Pancreas (tissue), 10 donors: ENCODE measurements around the gene MINDY2. TPM values are rescaled to one million over a fixed set of nuclear protein-coding genes. Genes with fewer than 3 reads are reported as not detected.
"Not testable (repeated sequence)": the region's sequence is repeated elsewhere in the genome, so short reads cannot be mapped to it uniquely, and the experiment has no call there.

Experiments used
- ATAC-seq, 4 donors: fragments of 200-7000 bp; cut with Tn5 transposase; one replicate each; pipeline versions ENCODE4 v1.8.0 to v1.9.1; 2020; ENCODE audit warnings: mild to moderate bottlenecking in 4 of 4, moderate library complexity in 4 of 4
- DNase-seq, 6 donors: peaks; one replicate each; pipeline ENCODE4 v3.0.0-alpha.2; 2020
- FAIRE-seq: peaks from 2 replicates; lab custom pipeline; 2012; peaks lifted over from hg19 to GRCh38; lab: Jason Lieb, UNC
- H3K27ac ChIP-seq, 4 donors: fragments of 200-600 bp; sonication (generic); 1 replicate in 3 of 4; 2 replicates in 1 of 4; pipeline versions ENCODE4 v1.5.0 to v1.8.0; 2020
- H3K27me3 ChIP-seq, 4 donors: fragments of 200-600 bp; one replicate each; pipeline ENCODE4 v1.8.0; 2021
- H3K36me3 ChIP-seq, 3 donors: fragments of 200-600 bp; sonication (generic) in 1 of 3; one replicate each; pipeline versions ENCODE4 v1.5.0 to v1.8.0; 2020 to 2021
- H3K4me1 ChIP-seq, 3 donors: fragments of 200-600 bp; one replicate each; pipeline ENCODE4 v1.8.0; 2021
- H3K4me3 ChIP-seq, 4 donors: fragments of 200-600 bp; sonication (generic) in 2 of 4; one replicate each; pipeline versions ENCODE4 v1.5.0 to v1.8.0; 2020 to 2021
- H3K9me3 ChIP-seq, 4 donors: fragments of 200-600 bp; one replicate each; pipeline ENCODE4 v1.8.0; 2021
- CTCF ChIP-seq, 4 donors: fragments of 200-600 bp; sonication (generic) in 3 of 4; IDR thresholded peaks; one replicate each; pipeline versions ENCODE4 v1.5.0 to v1.8.0; 2021; ENCODE audit warnings: antibody characterized with exemption in 4 of 4
- WGBS, 2 donors: extraction: QIAGEN DNeasy Blood & Tissue Kit; methylation state at CpG; one replicate each; pipeline ENCODE4 v1.1.7; 2013; 5-methylcytosine and 5-hydroxymethylcytosine counted together
- intact Hi-C, 3 donors: fragments of 100-400 bp; cut with DNase I; formaldehyde crosslinking; loops; one replicate each; pipeline versions ENCODE4 v1.11.1 to v1.14.2; 2022
- polyA plus RNA-seq, 2 donors: library from polyadenylated mRNA; stranded (reverse); fragments of 200-250 nt; gene quantifications; one replicate each; pipeline ENCODE4 v1.2.3, GENCODE V29; 2013
- total RNA-seq, 6 donors: library from RNA; stranded (reverse); fragmentation: NEBNext Ultra II Directional in 4 of 6; extraction: Animal tissue kit (Norgen Biotek cat#: 25700) in 4 of 6; gene quantifications; one replicate each; pipeline versions ENCODE4 v1.2.1 to v1.2.4, GENCODE V29; 2021 to 2023
- donor health status: healthy with polysubstance abuse.
- donor health status: DM: no; HTN: no; CAD: no; lungs with moderate emphysema.
- donor health status: DM: no; HTN: no; CAD: no.
- donor health status: control.
- donor health status: control.
- donor health status: Bipolar disorder and iron deficiency.
- donor health status: DM: yes; HTN: yes; CAD: no.
- donor health status: DM: no; HTN: no; CAD: no.
- donor health status: DM: no; HTN: no; CAD: no.
- donor health status: DM: yes; HTN: yes; CAD: no.

Gene MINDY2
- total and polyA plus RNA-seq, 8 donors = 2.8 to 11.6 (median 5.7) TPM

- Histone ChIP-seq H3K9me3 (no peaks in the 10 kb centered on the region), H3K4me1 (no peaks in the 10 kb centered on the region), H3K36me3 (no peaks in the 10 kb centered on the region), H3K27me3 (no peaks in the 10 kb centered on the region), H3K27ac (no peak overlapping the region), H3K4me3 (no peak overlapping the region)
- ATAC-seq (no peak), DNase-seq (no peak), FAIRE-seq (no peak)
- WGBS, 2 donors = 92 to 95% methylated on average over 2 of the region's 2 CpGs
- TF ChIP-seq CTCF (IDR thresholded peaks at IDR 0.05) = no peak
- intact Hi-C loops = no loop called here
These were observed 59.5 kb downstream of the MINDY2 start for GRCh38 chr15:58830556-58830955.

- DNase-seq, FAIRE-seq, ATAC-seq, H3K27ac ChIP-seq, H3K27me3 ChIP-seq, intact Hi-C loops, H3K36me3 ChIP-seq, H3K4me1 ChIP-seq, H3K9me3 ChIP-seq, H3K4me3 ChIP-seq: not testable (repeated sequence)
- WGBS, 2 donors = 78 to 81% methylated on average over 9 of the region's 9 CpGs
These were observed 62.8 kb downstream of the MINDY2 start for GRCh38 chr15:58833681-58834426.

GRCh38 chr15:58839485-58839884 is 68.4 kb downstream of the MINDY2 start:
- 90 to 95% methylated on average over 1 of the region's 1 CpG for WGBS, 2 donors
- Histone ChIP-seq H3K27me3 (no peaks in the 10 kb centered on the region), H3K36me3 (no peaks in the 10 kb centered on the region), H3K9me3 (no peaks in the 10 kb centered on the region), H3K27ac (peak overlapping the region in 1 of 4 donors; percentile 14), H3K4me3 (no peak overlapping the region), H3K4me1 (no peaks in the 10 kb centered on the region)
- intact Hi-C loops = no loop called here
- ATAC-seq (peak in 2 of 4 donors; percentile 44 to 65), FAIRE-seq (no peak), DNase-seq (no peak)
- TF ChIP-seq CTCF (IDR thresholded peaks at IDR 0.05) = peak in 1 of 4 donors; percentile 17

- H3K27me3 ChIP-seq = no peaks in the 10 kb centered on the region
- ATAC-seq (peak in 1 of 4 donors; percentile 15), DNase-seq (no peak), FAIRE-seq (no peak)
- no peaks in the 10 kb centered on the region for H3K9me3 ChIP-seq
- no peak for TF ChIP-seq CTCF (IDR thresholded peaks at IDR 0.05)
- intact Hi-C loops = no loop called here
- H3K4me3 ChIP-seq = no peak overlapping the region
- H3K36me3 ChIP-seq = no peaks in the 10 kb centered on the region
- H3K27ac ChIP-seq = peak overlapping the region in 1 of 4 donors; percentile 14
- H3K4me1 ChIP-seq = no peaks in the 10 kb centered on the region
- WGBS, 2 donors = 86 to 90% methylated on average over 8 of the region's 8 CpGs
These were observed 68.9 kb downstream of the MINDY2 start for GRCh38 chr15:58840048-58840447.

GRCh38 chr15:58842713-58843396 is 71.8 kb downstream of the MINDY2 start:
- intact Hi-C loops = no loop called here
- WGBS, 2 donors = 99 to 100% methylated on average over 4 of the region's 4 CpGs
- Histone ChIP-seq H3K4me3 (no peak overlapping the region), H3K27me3 (no peaks in the 10 kb centered on the region), H3K27ac (no peak overlapping the region), H3K36me3 (no peaks in the 10 kb centered on the region), H3K4me1 (no peaks in the 10 kb centered on the region), H3K9me3 (no peaks in the 10 kb centered on the region)
- no peak for TF ChIP-seq CTCF (IDR thresholded peaks at IDR 0.05)
- DNase-seq (no peak), FAIRE-seq (no peak), ATAC-seq (no peak)

GRCh38 chr15:58851205-58851604 is 80.1 kb downstream of the MINDY2 start:
- not testable (repeated sequence) for H3K36me3 ChIP-seq, H3K27ac ChIP-seq, FAIRE-seq, DNase-seq, H3K9me3 ChIP-seq, H3K27me3 ChIP-seq, ATAC-seq, H3K4me1 ChIP-seq, H3K4me3 ChIP-seq
- intact Hi-C loops = loop anchor here in 1 of 3 donors (5.0 kb wide), 1 partner anchor 209 kb away; no protein-coding TSS in a partner anchor
- 94 to 98% methylated on average over 3 of the region's 3 CpGs for WGBS, 2 donors
